GM18858 (cell line): ENCODE measurements around the gene CLEC4E.
"Not testable (repeated sequence)": the region's sequence is repeated elsewhere in the genome, so short reads cannot be mapped to it uniquely, and the experiment has no call there.

ENCODE experiments used
- ATAC-seq: cut with Tn5 transposase; IDR thresholded peaks from one replicate; pipeline ENCODE4 v1.9.1; 2021; ENCODE audit not compliant: unreplicated experiment

Gene CLEC4E

GRCh38 chr12:8541562-8541961 is 857 bp upstream of the CLEC4E start:
- ATAC-seq: no peak

DNA sequence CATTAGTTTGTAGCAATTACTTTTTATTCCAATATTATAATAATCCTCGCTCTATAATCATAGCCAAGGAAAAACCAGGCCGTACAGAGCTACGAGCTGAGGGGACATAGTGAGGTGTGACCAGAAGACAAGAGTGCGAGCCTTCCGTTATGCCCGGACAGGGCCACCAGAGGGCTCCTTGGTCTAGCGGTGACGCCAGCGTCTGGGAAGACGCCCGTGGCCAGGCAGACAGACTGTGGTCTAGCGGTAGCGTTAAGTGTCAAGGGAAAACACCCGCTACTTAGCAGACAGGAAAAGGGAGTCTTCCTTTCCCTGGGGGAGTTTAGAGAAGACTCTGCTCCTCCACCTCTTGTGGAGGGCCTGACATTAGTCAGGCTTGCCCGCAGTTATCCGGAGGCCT is 2.9 kb downstream of the CLEC4E start:
- ATAC-seq: not testable (repeated sequence)

GRCh38 chr12:8532045-8532444 is 8.7 kb downstream of the CLEC4E start:
- ATAC-seq: no peak

DNA sequence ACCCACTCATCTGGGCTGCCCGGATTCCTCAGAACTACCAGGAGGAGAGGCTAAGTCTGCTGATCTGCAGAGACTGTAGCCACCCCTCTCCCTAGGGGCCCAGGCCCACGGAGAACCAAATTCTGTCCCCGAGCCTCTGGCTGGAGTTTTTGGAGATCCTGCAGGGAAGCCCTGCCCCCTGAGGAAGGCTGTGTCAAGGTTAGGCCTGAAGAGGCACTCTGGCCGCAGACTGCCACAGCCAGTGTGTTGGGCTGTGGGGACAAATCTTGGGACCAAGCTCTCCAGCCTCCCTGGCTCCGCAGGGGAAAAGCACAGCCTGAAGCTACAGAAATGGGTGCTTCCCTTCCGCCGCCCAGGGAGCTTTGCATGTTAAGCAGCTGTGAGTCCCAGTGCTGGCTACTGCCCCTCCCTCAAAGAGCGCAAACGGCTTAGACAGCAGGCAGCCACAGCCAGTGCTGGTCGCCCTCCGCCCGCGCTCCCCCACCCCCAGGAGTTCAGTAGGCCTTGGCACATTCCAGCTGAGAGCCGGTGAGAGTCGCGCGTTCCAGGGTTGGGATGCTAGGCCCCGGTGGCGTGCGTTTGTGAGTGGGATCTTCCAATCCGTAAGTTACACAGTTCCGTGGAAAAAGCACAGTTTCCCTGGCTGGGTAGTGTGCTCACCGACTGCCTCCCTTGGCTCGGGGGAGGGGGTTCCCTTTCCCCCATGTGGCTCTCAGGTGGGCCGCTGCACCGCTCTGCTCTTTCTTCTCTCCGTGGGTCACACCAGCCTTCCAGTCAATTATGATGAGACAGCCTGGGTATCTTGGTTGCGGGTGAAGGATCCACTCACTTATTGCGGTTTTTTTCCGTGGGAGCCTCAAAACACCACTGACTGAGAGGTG is 13.2 kb downstream of the CLEC4E start:
- ATAC-seq: no peak

DNA sequence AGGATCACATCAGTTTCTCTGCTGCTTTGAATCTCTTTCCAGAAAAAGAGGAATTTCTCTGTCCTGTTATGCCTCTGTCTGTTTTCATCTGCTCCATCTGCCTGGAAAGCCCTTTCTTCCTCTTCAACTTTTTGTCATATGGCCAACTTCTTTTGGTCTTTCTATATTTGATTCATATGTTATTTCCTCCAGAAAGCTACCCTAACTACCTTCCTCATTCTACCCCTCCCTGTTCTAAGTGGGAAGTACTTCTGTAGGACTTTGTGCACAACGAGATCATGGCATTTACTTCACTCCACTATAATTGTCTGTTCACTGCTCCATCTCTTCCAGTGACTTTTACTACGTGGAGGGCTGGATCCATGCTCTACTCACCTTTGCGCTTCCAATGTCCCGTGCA is 21.5 kb downstream of the CLEC4E start:
- ATAC-seq: no peak

GRCh38 chr12:8517971-8518370 is 22.7 kb downstream of the CLEC4E start:
- ATAC-seq: no peak

- no peak for ATAC-seq
Measured at GRCh38 chr12:8513256-8513655, 27.4 kb downstream of the CLEC4E start, which contains the start of gene CLEC4D. Gene CLEC4D, plus strand, starts transcription at chr12:8513503. Its CDS starts 230 bp downstream, at chr12:8513733.

GRCh38 chr12:8508910-8509841 is 31.5 kb downstream of the CLEC4E start:
- ATAC-seq: no peak

DNA sequence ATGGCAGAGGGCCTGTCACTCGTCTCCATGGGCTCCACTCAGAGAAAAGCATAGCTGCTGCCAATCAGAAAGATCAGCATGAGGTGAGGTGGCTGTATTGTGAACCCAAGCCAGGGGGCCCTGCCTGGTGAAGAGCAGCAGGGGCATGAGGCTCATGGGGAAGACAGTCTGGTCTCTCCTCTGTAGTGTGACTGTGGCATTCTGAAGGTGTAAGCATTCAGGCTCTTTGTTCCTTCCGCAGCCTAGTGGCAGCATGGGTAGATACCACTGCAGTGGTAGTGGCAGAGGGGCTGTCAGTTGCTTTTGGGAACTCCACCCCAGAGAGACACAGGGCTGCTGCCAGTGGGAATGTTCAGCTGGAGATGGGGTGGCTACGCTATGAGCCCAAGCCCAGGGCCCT is 32.5 kb downstream of the CLEC4E start:
- no peak for ATAC-seq

DNA sequence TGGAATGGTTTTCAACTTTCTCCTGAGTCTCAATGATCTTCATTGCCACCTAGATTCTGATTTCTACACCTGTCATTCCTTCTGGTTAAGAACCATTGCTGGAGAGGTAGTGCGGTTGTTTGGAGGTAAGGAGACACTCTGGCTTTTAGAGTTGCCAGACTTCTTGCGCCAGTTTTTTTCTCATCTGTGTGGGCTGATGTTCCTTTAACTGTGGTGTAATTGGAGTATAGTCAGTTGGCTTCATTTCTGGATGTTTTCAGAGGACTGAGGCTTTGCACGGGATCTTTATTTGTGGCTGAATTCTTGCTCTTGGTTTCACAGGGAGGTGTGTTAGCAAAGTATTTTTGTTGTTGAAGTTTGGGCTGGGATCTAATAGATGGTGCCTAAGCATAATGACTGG is 33.1 kb downstream of the CLEC4E start:
- ATAC-seq: no peak

GRCh38 chr12:8504351-8504750 is 36.4 kb downstream of the CLEC4E start:
- ATAC-seq: no peak

DNA sequence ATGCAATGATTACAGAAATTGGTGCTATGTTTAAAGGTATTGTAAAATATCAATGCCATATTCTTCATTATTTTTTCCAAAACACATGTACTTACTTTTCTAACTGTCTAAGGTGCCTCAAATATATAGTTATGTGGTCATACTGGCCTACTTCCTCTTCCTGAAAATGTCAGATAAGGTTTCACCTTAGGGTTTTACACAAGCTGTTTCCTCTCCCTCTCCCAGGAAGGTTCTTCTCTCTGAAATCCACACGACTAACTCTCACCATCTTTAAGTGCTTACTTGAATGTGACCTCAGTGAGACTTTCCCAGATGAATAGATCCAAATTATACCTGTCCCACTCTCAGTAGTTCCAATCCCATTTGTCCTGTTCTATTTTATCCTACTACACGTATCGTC is 39.0 kb downstream of the CLEC4E start:
- ATAC-seq: no peak

DNA sequence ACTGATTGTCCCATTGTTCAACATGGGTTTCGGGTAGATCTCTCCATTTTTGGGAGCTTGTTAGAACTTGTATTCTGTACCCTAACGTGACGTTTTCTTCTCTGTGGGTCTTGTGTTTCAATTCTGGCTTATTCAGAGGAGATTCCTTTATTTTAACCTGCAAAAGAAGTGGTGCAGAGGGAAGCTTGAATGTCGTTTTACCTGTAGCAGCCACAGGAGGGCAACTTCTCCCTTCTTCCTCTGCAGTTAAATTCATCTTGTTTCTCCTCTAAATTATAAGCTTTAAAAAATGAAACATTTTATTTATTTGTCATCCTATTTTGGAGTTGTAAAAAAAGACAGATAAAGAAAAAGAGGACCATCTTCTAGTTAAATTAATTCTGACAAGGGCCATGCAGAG is 41.1 kb downstream of the CLEC4E start:
- no peak for ATAC-seq

DNA sequence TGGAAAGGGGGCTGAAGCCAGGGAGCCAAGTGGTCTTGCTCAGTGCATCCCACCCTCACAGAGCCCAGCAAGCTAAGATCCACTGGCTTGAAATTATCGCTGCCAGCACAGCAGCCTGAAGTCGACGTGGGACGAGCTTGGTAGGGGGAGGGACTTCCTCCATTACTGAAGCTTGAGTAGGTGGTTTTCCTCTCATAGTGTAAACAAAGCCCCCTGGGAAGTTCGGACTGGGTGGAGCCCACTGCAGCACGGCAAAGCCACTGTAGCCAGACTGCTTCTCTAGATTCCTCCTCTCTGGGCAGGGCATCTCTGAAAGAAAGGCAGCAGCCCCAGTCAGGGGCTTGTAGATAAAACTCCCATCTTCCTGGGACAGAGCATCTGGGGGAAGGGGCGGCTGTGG is 44.6 kb downstream of the CLEC4E start:
- ATAC-seq: not testable (repeated sequence)

GRCh38 chr12:8495671-8496070 is 45.0 kb downstream of the CLEC4E start:
- ATAC-seq: not testable (repeated sequence)

DNA sequence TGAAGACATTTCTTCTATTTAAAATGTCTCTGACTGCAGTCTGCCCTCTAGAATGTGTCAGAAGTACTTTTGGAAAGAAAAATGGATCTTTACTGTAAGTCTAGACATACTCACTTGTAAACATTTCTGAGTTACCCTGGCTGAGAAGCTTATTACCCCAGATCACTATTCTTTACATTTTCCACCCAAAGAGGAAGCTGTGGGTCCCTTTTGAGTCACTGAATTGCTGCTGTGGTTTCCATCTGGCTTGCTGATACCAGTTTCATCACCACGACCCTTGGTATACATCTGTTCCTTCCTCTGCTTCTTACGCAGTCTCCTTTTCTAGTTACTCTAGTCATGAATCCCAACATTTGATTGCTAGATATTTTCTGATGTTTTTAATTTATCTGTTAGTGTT is 47.6 kb downstream of the CLEC4E start:
- peak; percentile 96 for ATAC-seq

GRCh38 chr12:8491646-8492530 is 48.8 kb downstream of the CLEC4E start:
- no peak for ATAC-seq
